Cardiac fibroblast (primary cell): Measurements from ENCODE around the gene LRRK2.

Experiments
- DNase-seq, 2 donors: peaks; one replicate each; pipeline versions ENCODE4 v3.0.0 to v3.0.0-alpha.2; 2010; ENCODE audit warnings: low read depth in 2 of 2
- H3K4me3 ChIP-seq, 2 donors: replicated peaks in 1 of 2; 1 replicate in 1 of 2; 2 replicates in 1 of 2; pipeline ENCODE4 v1.5.1; 2011; ENCODE audit warnings: low read depth in 2 of 2, low read length in 2 of 2, mild to moderate bottlenecking in 2 of 2, moderate library complexity in 1 of 2
- CTCF ChIP-seq: IDR thresholded peaks from one replicate; pipeline ENCODE4 v1.5.1; 2011; ENCODE audit warnings: low read depth, mild to moderate bottlenecking, low read length, inconsistent platforms

Gene LRRK2

GRCh38 chr12:40198601-40199000, 26.2 kb upstream of the LRRK2 start:
- peak in 1 of 2 donors; percentile 21 for DNase-seq
- H3K4me3 ChIP-seq = no peak overlapping the region
- no peak for TF ChIP-seq CTCF

GRCh38 chr12:40202095-40203059, 22.4 kb upstream of the LRRK2 start:
- no peak for TF ChIP-seq CTCF
- H3K4me3 ChIP-seq = no peak overlapping the region
- DNase-seq = no peak

GRCh38 chr12:40203060-40203430, 21.8 kb upstream of the LRRK2 start:
- H3K4me3 ChIP-seq = no peak overlapping the region
- no peak for DNase-seq
- no peak for TF ChIP-seq CTCF

- TF ChIP-seq CTCF = no peak
- no peak for DNase-seq
- H3K4me3 ChIP-seq = no peak overlapping the region
Observed at GRCh38 chr12:40204337-40204736, 20.5 kb upstream of the LRRK2 start.

GRCh38 chr12:40207551-40207950, 17.2 kb upstream of the LRRK2 start:
- TF ChIP-seq CTCF = no peak
- no peak overlapping the region for H3K4me3 ChIP-seq
- DNase-seq = no peak

- TF ChIP-seq CTCF = no peak
- no peak for DNase-seq
- H3K4me3 ChIP-seq = no peak overlapping the region
Observed at GRCh38 chr12:40208707-40209446, 15.9 kb upstream of the LRRK2 start.
